Measurements from ENCODE around the gene P2RX6.
"Not testable (repeated sequence)": the region's sequence is repeated elsewhere in the genome, so short reads cannot be mapped to it uniquely, and the experiment has no call there.

Gene P2RX6

GRCh38 chr22:21045585-21046294, 30.8 kb downstream of the P2RX6 start, which contains the start of gene LRRC74B:
TSS of gene LRRC74B (plus strand) at chr22:21045946. CDS start at chr22:21045987, 41 bp downstream.
- no peak for TF ChIP-seq CTCF (IDR thresholded peaks at IDR 0.05; ENCODE audit: low read depth, low read length, missing control alignments)
- peak; percentile 66 for DNase-seq (ENCODE audit: extremely low read depth, low read depth)
- H3K4me3 ChIP-seq (replicated peaks; ENCODE audit: low read depth, low read length), result peak within 1 kb of the TSS; percentile 42

- no peak for TF ChIP-seq CTCF (IDR thresholded peaks at IDR 0.05; ENCODE audit: low read depth, low read length, missing control alignments)
- H3K4me3 ChIP-seq (replicated peaks; ENCODE audit: low read depth, low read length), result no peak overlapping the region
- no peak for DNase-seq (ENCODE audit: extremely low read depth, low read depth)
Measured at GRCh38 chr22:21047035-21047661, 32.2 kb downstream of the P2RX6 start.

DNA sequence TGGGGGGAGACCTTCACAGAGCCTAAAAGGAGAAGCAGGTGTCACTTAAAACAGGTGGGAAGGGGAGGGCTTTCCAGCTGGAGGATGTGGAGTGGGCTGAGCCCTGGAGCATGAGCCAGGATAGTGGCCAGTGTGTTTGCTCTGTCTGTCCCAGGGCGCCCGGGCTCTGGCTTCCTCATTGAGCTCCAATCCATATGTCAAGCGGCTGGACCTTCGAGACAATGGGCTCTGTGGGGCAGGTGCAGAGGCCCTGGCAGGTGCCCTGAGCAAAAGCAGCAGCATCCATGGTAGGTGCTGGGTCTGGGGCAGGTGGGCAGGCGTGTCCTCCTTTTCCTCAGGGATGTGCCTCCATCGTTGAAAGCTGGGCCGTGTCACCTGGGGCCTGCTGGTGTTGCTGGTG, 32.8 kb downstream of the P2RX6 start:
- no peak for TF ChIP-seq CTCF (IDR thresholded peaks at IDR 0.05; ENCODE audit: low read depth, low read length, missing control alignments)
- no peak overlapping the region for H3K4me3 ChIP-seq (replicated peaks; ENCODE audit: low read depth, low read length)
- DNase-seq (ENCODE audit: extremely low read depth, low read depth), result no peak

DNA sequence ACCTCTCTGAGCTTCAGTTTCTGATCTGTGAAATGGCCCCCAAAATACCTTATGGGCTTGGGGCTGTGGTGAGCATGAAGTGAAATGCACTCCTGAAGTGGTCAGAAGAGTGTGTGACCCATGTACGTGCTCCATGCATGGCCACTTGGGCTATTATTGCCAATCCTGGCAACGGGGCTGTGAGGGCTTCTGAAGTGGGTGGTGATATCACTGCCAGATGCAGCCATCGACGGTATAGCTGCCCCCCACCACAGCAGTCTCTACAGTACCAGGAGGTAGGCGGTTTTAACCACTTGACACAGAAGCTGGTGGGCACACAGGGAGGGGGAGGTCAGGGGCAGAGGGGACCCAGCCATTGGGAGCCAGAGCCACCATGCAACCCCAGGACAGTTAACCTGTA, 33.5 kb downstream of the P2RX6 start:
- DNase-seq (ENCODE audit: extremely low read depth, low read depth); H3K4me3 ChIP-seq (replicated peaks; ENCODE audit: low read depth, low read length): not testable (repeated sequence)

GRCh38 chr22:21048965-21049364, 34.0 kb downstream of the P2RX6 start:
- DNase-seq (ENCODE audit: extremely low read depth, low read depth), result not testable (repeated sequence)

GRCh38 chr22:21051145-21051830, 36.3 kb downstream of the P2RX6 start:
- TF ChIP-seq CTCF (IDR thresholded peaks at IDR 0.05; ENCODE audit: low read depth, low read length, missing control alignments), result no peak

More at GRCh38 chr22:21048965-21049364, 34.0 kb downstream of the P2RX6 start:
- H3K4me3 ChIP-seq (replicated peaks; ENCODE audit: low read depth, low read length), result not testable (repeated sequence)

GRCh38 chr22:21051831-21052400, 37.0 kb downstream of the P2RX6 start:
- no peak overlapping the region for H3K4me3 ChIP-seq (replicated peaks; ENCODE audit: low read depth, low read length)
- TF ChIP-seq CTCF (IDR thresholded peaks at IDR 0.05; ENCODE audit: low read depth, low read length, missing control alignments), result no peak
- DNase-seq (ENCODE audit: extremely low read depth, low read depth), result no peak

More at GRCh38 chr22:21051145-21051830, 36.3 kb downstream of the P2RX6 start:
- DNase-seq (ENCODE audit: extremely low read depth, low read depth), result no peak
- H3K4me3 ChIP-seq (replicated peaks; ENCODE audit: low read depth, low read length), result no peak overlapping the region
